ENCODE results near the gene LHFPL6.

The LHFPL6 gene

DNA sequence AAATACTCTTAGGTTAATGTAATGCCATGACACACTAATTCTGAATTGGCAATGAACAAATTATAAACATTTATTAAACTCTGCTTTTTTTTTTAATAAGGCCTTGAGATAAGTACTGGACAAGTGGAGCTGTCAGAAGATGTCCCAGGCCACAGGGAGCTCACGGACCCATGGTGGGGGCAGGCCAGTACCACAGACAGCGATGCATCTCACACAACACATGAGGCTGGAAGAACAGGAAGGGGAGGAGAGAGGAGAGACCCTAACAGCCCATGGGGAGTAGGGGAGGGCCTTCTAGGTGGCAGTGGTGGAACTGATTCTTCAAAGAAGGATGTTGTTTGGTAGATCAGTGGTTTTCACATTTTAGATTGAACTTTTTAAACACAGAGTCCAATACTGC is 128.4 kb downstream of the LHFPL6 start:
- no peak for DNase-seq (ENCODE audit: extremely low read depth in 1 of 2, low read depth in 1 of 2)

DNA sequence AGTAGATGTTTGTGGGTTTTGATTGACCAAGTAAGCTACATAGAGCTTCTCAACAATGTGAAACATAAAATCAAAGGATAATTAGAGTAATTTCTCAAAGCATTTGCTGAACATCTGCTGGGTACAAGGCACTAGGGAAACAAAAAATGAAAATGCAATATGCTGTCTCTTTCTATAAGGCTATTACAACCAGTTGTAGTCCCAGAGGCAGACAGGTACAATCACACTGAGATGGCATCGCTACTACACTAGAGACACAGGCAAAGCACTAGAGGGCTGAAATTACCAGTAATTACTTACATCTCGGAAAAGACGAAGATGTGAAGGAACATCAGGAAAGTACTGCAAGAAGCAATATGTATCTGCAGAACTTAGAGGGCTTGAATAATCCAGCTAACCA is 133.3 kb downstream of the LHFPL6 start:
- no peak for DNase-seq (ENCODE audit: extremely low read depth in 1 of 2, low read depth in 1 of 2)

DNA sequence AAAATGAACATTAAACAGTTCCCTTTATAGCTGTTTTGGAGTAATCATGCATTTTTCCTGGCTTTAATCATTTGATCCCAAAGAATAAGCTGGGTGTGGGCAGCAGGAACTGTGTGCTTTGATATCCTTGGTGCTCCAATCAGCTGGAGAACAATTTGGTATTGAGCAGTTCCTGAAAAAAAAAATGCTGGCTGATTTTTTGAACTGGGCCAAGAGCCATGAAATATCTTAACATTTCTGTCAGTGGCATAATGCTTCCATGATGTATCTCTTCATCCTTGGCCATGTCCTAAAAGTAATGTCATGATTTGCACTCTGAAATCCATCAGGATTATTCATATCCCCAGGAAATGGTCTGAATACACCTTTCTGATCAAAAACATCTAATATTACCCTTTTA is 134.7 kb downstream of the LHFPL6 start:
- no peak for DNase-seq (ENCODE audit: extremely low read depth in 1 of 2, low read depth in 1 of 2)

GRCh38 chr13:39463611-39464010 is 139.4 kb downstream of the LHFPL6 start:
- DNase-seq (ENCODE audit: extremely low read depth in 1 of 2, low read depth in 1 of 2): no peak

- no peak for DNase-seq (ENCODE audit: extremely low read depth in 1 of 2, low read depth in 1 of 2)
Measured at GRCh38 chr13:39462906-39463305, 140.1 kb downstream of the LHFPL6 start.

GRCh38 chr13:39462428-39462827 is 140.6 kb downstream of the LHFPL6 start:
- no peak for DNase-seq (ENCODE audit: extremely low read depth in 1 of 2, low read depth in 1 of 2)

- DNase-seq (ENCODE audit: extremely low read depth in 1 of 2, low read depth in 1 of 2): no peak
Measured at GRCh38 chr13:39461685-39462266, 141.2 kb downstream of the LHFPL6 start.

DNA sequence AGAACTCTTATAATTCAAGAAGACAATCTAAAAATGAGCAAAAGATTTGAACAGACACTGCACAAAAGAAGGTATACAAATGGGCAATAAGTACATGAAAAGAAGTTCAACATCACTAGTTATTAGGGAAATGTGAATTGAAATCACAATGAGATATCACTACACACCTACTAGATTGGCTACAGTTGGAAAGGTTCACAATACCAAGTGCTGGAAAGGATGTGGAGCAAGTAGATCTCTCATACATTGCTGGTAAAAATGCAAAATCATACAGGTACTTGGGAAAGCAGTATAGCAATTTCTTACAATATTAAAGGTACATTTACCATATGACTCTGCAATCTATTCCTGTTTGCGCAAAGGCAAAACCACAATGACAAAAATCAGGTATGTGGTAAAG is 145.7 kb downstream of the LHFPL6 start:
- no peak for DNase-seq (ENCODE audit: extremely low read depth in 1 of 2, low read depth in 1 of 2)

DNA sequence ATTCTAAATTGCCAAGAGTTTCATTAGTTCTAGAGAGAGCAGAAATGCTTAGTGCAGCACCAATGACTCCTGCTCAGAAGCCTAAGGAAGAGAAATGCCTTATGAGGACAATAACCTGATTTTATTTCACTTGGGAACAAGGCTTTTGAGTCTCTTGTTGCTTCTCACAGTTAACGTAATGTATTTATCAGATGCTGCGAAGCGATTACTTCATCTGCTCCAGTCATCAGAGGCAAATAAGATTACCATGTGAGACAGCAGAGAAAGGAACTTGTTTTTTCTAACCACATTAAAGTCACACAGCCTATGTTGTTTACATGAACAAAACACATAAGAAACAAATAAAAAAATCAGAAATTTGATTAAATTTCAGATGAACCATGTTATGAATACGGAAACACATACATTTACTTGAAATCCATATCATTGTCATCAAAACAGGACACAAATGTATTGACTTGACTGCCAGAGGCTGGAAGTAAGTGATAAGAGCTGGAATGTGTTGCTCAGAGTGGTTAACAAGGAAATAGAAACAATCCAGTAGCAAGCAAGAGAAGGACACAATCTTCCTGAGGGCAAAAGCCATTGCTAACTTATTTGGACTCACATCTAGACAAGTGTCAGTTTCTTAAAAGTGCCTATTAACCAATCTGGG is 147.3 kb downstream of the LHFPL6 start:
- no peak for DNase-seq (ENCODE audit: extremely low read depth in 1 of 2, low read depth in 1 of 2)

DNA sequence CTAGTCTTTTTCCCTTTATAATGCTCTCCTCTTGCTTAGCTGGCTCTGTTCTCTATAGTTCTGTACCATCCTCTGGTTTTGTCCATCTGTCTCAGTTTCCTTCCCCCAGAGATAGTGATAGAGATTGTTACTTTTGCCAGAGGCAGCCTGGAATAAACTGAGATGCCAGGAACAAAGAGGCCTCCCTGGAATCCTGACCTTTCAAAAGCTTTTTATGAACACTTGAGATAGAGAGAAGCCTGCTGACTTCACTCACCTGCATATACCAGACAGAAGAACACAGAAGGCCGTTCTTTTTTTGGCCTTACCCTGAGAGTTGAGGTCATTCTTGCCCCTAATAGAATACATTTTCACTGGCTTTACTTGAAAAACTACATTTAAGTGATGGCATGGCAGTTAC is 150.2 kb downstream of the LHFPL6 start:
- DNase-seq (ENCODE audit: extremely low read depth in 1 of 2, low read depth in 1 of 2): no peak

DNA sequence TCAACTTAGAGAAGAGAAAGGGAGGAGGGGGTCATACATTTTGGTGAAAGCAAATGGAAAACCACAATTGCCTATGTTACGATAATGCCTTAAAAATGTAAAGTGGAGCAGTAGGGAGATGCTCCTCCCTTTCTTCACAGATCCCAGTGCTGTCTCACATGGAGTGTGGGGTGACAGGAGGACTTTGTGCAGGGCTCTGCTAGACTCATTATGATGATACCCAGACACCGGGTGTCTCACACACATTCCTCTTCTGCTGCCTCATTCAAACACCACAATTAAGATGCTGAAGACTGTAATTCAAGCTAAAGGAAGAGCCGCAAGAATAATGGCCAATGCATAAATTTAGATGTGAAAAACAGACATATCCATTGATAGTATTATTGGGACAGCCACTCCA is 150.6 kb downstream of the LHFPL6 start:
- DNase-seq (ENCODE audit: extremely low read depth in 1 of 2, low read depth in 1 of 2): no peak

DNA sequence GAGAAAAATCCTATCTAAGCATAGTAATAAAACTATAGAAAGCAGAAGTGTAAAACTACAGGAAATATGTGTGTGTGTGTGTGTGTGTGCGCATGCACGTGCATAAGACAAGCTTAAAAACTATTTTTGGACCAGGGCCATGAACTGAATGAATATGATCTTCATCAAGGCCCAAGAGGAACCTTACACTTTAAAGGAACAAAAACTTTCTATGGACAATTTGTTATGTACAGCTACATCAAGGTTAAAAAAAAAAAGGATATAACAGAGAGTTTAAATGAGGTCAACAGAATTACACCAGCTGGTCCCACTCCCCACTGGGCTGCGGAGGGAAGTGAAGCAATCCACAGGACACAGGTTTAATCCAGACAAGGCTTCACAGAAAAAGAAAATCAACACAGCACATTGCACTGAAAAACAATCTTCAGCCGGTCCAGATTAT is 151.1 kb downstream of the LHFPL6 start:
- DNase-seq (ENCODE audit: extremely low read depth in 1 of 2, low read depth in 1 of 2): no peak

- DNase-seq (ENCODE audit: extremely low read depth in 1 of 2, low read depth in 1 of 2): no peak
Measured at GRCh38 chr13:39451301-39451700, 151.7 kb downstream of the LHFPL6 start.

DNA sequence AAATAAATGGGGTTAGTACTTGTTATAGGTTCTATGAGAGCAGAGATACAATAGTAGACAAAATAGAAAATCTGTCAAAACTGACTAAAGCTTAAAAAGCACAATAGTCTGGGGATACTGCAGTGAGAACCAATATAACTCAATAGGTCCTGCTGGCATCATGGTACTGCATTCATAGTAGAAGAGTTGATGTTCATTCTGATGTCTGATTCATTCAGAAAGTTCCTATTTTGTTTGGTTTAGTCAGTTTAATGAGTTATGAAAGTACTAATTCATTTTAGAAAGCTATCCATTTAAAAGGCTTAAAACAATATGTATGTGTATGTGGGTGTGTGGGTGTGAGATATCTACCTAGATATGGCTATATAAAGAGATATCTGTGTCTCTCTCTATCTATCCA is 152.8 kb downstream of the LHFPL6 start:
- DNase-seq (ENCODE audit: extremely low read depth in 1 of 2, low read depth in 1 of 2): no peak

DNA sequence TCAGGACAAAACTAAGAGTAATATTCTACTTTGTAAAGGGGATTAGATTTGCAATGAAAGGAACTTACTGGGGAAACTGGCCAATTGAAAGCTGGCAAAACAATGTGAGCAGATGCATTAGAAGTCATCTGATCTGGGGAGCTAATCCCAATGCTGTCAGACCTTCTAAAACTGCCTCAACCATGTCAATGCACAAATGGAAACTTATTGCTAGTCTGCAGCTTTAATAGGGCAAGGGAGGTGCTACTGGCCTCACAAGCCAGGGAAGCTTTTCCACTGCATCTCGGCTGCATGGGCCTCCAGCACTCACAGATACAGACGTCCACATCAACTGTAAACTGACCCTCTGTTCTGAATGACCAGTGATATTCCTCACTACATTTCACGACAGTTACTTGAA is 154.2 kb downstream of the LHFPL6 start:
- DNase-seq (ENCODE audit: extremely low read depth in 1 of 2, low read depth in 1 of 2): no peak

DNA sequence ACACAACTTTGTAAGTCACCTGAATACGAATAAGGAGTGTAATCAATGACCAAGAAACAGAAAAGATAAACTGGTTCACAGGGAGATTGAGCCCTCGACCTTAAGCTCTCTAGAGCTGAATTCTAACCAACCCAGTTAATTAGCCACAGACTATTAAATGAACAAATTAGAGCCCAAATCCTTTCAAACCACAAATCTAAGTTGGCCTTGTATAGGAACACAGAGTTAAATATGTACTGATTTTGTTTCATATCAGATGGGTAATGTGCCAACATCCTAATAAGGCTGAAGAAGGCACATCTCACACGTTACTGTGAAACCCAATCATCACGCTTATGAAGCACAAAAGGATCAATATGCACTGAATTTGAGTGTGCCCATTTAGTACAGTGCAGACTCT is 156.1 kb downstream of the LHFPL6 start:
- DNase-seq (ENCODE audit: extremely low read depth in 1 of 2, low read depth in 1 of 2): no peak

GRCh38 chr13:39444866-39445265 is 158.1 kb downstream of the LHFPL6 start:
- DNase-seq (ENCODE audit: extremely low read depth in 1 of 2, low read depth in 1 of 2): no peak

DNA sequence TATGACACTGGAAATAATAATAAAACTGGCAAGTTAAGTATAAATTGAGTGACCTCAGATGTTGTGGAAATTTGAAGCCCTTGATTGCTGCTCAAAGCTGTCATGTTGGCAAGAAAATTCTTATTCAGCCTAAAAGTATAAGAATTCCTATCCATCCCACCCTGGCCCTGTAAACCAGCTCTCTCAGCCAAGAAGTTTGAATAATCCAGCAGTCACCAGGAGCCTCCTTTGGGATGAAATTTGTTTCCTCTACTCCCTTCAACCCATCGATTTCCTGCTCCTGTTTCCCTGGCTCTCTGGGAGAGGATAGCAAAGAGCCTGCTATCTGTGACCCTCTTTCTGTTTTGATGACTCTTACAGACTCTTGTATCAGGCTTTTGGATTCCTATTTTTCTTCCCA is 169.3 kb downstream of the LHFPL6 start:
- DNase-seq (ENCODE audit: extremely low read depth in 1 of 2, low read depth in 1 of 2): no peak

DNA sequence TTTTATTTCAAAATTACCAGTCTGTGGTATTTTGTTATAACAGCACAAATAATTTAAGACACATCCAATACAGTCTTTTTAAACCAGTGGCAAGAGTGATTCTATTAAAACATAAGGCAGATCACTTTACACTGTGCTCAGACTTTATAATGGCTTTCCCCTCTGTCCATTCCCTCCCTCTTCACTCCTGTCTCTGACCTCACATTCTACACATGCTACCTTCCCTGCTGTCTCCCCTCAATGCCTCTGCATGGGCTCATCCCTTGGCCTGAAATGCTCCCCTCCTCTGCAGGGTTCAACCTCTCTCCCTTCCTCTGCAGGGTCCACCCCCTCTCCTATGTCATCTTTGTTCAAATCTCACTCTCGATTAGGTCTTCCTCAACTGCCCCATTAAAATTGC is 170.8 kb downstream of the LHFPL6 start:
- no peak for DNase-seq (ENCODE audit: extremely low read depth in 1 of 2, low read depth in 1 of 2)

- no peak for DNase-seq (ENCODE audit: extremely low read depth in 1 of 2, low read depth in 1 of 2)
Measured at GRCh38 chr13:39422845-39423565, 180.0 kb downstream of the LHFPL6 start.

DNA sequence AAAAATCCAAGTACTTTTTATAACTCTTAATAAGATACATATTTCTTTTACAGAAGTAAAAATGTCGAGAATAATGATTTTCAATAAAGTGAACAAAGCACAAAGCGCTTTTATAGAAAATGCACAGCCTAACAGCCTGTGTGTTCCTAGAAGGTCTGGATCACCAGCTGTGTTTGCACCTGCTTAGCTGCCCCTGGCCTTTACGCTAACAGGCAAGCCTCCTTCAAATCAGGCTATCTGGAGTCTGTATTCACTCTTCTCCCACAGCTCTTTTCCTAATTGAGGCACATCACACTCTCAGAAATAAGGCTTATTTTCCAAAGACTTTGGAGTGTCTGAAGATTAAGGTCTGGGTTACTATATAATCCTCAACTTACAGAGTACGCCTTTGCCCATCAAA is 183.1 kb downstream of the LHFPL6 start:
- DNase-seq (ENCODE audit: extremely low read depth in 1 of 2, low read depth in 1 of 2): no peak

- no peak for DNase-seq (ENCODE audit: extremely low read depth in 1 of 2, low read depth in 1 of 2)
Measured at GRCh38 chr13:39419068-39419467, 183.9 kb downstream of the LHFPL6 start.

Data from activated CD8-positive, alpha-beta memory T cell treated with anti-CD3 and anti-CD28 coated beads for 1 hour (primary cell).